GM19397 (cell line): Measurements from ENCODE around the gene BPIFB3.
"Not testable (repeated sequence)": the region's sequence is repeated elsewhere in the genome, so short reads cannot be mapped to it uniquely, and the experiment has no call there.

Source experiments
- ATAC-seq: cut with Tn5 transposase; IDR thresholded peaks from one replicate; pipeline ENCODE4 v1.9.1; 2021; ENCODE audit warnings: mild to moderate bottlenecking, moderate library complexity; ENCODE audit not compliant: unreplicated experiment

The BPIFB3 gene

DNA sequence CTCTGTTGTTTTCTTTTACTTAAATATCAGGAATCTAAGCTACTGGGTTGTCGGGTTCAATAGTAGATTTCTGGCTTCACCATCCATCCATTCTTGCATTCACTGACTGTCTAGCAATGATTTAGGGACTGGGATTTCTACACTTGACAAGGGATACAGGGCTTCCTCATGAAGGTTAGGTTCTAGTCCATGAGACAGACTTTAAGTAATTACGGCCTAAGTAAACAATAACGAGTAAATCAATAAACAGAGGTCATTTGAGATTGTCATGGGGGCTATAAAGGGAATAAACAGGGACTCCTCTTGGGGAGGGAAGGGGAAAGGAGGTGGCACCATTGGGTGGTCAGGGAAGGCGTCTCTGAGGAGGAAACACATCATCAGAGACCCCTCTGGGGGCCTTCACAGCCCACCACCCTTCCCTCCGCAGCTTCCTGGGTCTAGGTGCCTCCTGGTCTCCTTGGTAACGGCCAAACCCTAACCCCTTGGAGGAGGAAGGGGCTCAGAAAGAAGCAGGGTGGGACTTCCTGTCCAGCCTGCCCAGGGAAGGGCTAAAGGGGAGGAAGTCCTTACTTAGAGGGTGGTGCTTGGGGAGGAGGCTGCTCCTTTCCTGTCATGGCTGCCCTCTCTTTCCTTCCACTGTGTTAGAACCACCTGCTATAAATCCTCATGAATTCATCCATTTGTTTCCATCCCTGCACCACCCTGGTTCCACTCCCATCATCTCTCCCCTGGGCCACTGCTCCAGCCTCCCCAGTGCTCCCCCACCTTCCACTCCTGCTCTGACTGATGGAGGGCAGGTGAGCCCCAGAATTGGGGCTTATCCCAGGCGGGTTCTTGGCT, 59.1 kb downstream of the BPIFB3 start:
- no peak for ATAC-seq

GRCh38 chr20:33113387-33113908, 59.7 kb downstream of the BPIFB3 start:
- no peak for ATAC-seq

- not testable (repeated sequence) for ATAC-seq
These were observed 61.8 kb downstream of the BPIFB3 start for GRCh38 chr20:33115501-33115900.

- ATAC-seq, result no peak
These were observed 66.3 kb downstream of the BPIFB3 start for GRCh38 chr20:33119725-33120720.

GRCh38 chr20:33120934-33121333, 67.2 kb downstream of the BPIFB3 start:
- ATAC-seq, result no peak

DNA sequence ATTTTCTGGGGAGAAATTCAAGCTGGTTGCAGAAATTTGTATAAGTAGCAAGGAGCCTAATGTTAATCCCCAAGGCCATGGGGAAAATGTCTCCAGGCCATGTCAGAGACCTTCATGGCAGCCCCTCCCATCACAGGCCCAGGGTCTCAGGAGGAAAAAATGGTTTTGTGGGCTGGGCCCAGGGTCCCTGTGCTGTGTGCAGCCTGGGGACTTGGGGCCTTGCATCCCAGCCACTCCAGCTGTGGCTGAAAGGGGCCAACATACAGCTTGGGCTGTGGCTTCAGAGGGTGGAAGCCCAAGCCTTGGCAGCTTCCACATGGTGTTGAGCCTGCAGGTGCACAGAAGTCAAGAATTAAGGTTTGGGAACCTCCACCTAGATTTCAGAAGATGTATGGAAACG, 68.6 kb downstream of the BPIFB3 start:
- ATAC-seq, result not testable (repeated sequence)
